ENCODE data around the gene MRPL45. TPM values are rescaled to one million over a fixed set of nuclear protein-coding genes. Genes with fewer than 3 reads are reported as not detected.

Gene MRPL45
- total RNA-seq, 1 experiment from 2014 or later: 24.7 TPM

- ChIA-PET CTCF (no interaction called here), POLR2A (interaction anchor here (0.7 kb wide), 1 partner anchor 11 kb away, joined by 3 read pairs; the partner anchor contains the start of gene SOCS7)
- no TSS peak for BruUV-seq (replicated peaks)
- DNase-seq (ENCODE audit: low read depth, low spot score) (no peak), ATAC-seq (no peak)
- no peak overlapping the region for H3K4me3 ChIP-seq (ENCODE audit: low read depth in 2 of 2, low read length in 2 of 2)
- peaks cover 3% of the 10 kb centered on the region; the same call in 1 of the 2 replicates for H3K4me1 ChIP-seq (ENCODE audit: control insufficient read depth, insufficient read depth, low read length)
- no peaks in the 10 kb centered on the region for H3K27me3 ChIP-seq (ENCODE audit: control insufficient read depth, insufficient read depth, low read length)
- no peak overlapping the region for H3K27ac ChIP-seq (ENCODE audit: low read length)
- H3K36me3 ChIP-seq (ENCODE audit: control insufficient read depth, insufficient read depth, low read length): no peaks in the 10 kb centered on the region; the same call in 1 of the 2 replicates
- TF ChIP-seq, protein P1, sequence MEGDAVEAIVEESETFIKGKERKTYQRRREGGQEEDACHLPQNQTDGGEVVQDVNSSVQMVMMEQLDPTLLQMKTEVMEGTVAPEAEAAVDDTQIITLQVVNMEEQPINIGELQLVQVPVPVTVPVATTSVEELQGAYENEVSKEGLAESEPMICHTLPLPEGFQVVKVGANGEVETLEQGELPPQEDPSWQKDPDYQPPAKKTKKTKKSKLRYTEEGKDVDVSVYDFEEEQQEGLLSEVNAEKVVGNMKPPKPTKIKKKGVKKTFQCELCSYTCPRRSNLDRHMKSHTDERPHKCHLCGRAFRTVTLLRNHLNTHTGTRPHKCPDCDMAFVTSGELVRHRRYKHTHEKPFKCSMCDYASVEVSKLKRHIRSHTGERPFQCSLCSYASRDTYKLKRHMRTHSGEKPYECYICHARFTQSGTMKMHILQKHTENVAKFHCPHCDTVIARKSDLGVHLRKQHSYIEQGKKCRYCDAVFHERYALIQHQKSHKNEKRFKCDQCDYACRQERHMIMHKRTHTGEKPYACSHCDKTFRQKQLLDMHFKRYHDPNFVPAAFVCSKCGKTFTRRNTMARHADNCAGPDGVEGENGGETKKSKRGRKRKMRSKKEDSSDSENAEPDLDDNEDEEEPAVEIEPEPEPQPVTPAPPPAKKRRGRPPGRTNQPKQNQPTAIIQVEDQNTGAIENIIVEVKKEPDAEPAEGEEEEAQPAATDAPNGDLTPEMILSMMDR (IDR thresholded peaks at IDR 0.05): no peak
- TF ChIP-seq POLR2AphosphoS5 (IDR thresholded peaks at IDR 0.05; ENCODE audit: low read depth, low read length): no peak
- TF ChIP-seq, protein P2, sequence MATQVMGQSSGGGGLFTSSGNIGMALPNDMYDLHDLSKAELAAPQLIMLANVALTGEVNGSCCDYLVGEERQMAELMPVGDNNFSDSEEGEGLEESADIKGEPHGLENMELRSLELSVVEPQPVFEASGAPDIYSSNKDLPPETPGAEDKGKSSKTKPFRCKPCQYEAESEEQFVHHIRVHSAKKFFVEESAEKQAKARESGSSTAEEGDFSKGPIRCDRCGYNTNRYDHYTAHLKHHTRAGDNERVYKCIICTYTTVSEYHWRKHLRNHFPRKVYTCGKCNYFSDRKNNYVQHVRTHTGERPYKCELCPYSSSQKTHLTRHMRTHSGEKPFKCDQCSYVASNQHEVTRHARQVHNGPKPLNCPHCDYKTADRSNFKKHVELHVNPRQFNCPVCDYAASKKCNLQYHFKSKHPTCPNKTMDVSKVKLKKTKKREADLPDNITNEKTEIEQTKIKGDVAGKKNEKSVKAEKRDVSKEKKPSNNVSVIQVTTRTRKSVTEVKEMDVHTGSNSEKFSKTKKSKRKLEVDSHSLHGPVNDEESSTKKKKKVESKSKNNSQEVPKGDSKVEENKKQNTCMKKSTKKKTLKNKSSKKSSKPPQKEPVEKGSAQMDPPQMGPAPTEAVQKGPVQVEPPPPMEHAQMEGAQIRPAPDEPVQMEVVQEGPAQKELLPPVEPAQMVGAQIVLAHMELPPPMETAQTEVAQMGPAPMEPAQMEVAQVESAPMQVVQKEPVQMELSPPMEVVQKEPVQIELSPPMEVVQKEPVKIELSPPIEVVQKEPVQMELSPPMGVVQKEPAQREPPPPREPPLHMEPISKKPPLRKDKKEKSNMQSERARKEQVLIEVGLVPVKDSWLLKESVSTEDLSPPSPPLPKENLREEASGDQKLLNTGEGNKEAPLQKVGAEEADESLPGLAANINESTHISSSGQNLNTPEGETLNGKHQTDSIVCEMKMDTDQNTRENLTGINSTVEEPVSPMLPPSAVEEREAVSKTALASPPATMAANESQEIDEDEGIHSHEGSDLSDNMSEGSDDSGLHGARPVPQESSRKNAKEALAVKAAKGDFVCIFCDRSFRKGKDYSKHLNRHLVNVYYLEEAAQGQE (IDR thresholded peaks at IDR 0.05; ENCODE audit: insufficient read depth in 1 of 2, low read depth in 2 of 2, low read length in 1 of 2): no peak
- no peak for TF ChIP-seq TCF7L2 (IDR thresholded peaks at IDR 0.05; ENCODE audit: low read depth, low read length)
- no peak for TF ChIP-seq SIN3A (IDR thresholded peaks at IDR 0.05; ENCODE audit: borderline replicate concordance, insufficient read depth, low read depth, low read length)
- in situ Hi-C loops (cut with HindIII; ENCODE audit: low pct_unique_long_range_greater_than_20kb, low sequenced_read_pairs): no loop called here
- H3K9me3 ChIP-seq (ENCODE audit: control insufficient read depth, insufficient read depth, low read depth, low read length): no peaks in the 10 kb centered on the region
- intact Hi-C loops (cut with micrococcal nuclease; ENCODE audit: unreplicated experiment): no loop called here
Observed at GRCh38 chr17:38363016-38363415, 66.0 kb downstream of the MRPL45 start.

- no peak for DNase-seq (ENCODE audit: low read depth, low spot score)
- BruUV-seq (replicated peaks): no TSS peak
- Histone ChIP-seq H3K36me3 (ENCODE audit: control insufficient read depth, insufficient read depth, low read length) (no peaks in the 10 kb centered on the region), H3K27me3 (ENCODE audit: control insufficient read depth, insufficient read depth, low read length) (no peaks in the 10 kb centered on the region), H3K4me1 (ENCODE audit: control insufficient read depth, insufficient read depth, low read length) (no peaks in the 10 kb centered on the region), H3K4me3 (ENCODE audit: low read depth in 2 of 2, low read length in 2 of 2) (no peak overlapping the region), H3K27ac (ENCODE audit: low read length) (no peak overlapping the region), H3K9me3 (ENCODE audit: control insufficient read depth, insufficient read depth, low read depth, low read length) (no peaks in the 10 kb centered on the region)
- no peak for TF ChIP-seq SIN3A (IDR thresholded peaks at IDR 0.05; ENCODE audit: borderline replicate concordance, insufficient read depth, low read depth, low read length)
- no peak for TF ChIP-seq TCF7L2 (IDR thresholded peaks at IDR 0.05; ENCODE audit: low read depth, low read length)
- TF ChIP-seq POLR2AphosphoS5 (IDR thresholded peaks at IDR 0.05; ENCODE audit: low read depth, low read length): no peak
- TF ChIP-seq, protein P2 (IDR thresholded peaks at IDR 0.05; ENCODE audit: insufficient read depth in 1 of 2, low read depth in 2 of 2, low read length in 1 of 2): no peak
- TF ChIP-seq, protein P1 (IDR thresholded peaks at IDR 0.05): no peak
- ChIA-PET CTCF (no interaction called here), POLR2A (no interaction called here)
- in situ Hi-C loops (cut with HindIII; ENCODE audit: low pct_unique_long_range_greater_than_20kb, low sequenced_read_pairs) (no loop called here), intact Hi-C loops (cut with micrococcal nuclease; ENCODE audit: unreplicated experiment) (no loop called here)
- no peak for ATAC-seq
Observed at GRCh38 chr17:38364741-38365140, 67.8 kb downstream of the MRPL45 start.
